A549 (cell line): ENCODE measurements around the gene OXNAD1. TPM values are rescaled to one million over a fixed set of nuclear protein-coding genes. Genes with fewer than 3 reads are reported as not detected.

Source experiments
- ATAC-seq, 2 experiments: fragments of 200-7000 bp in 1 of 2; fragments of >200 bp in 1 of 2; cut with Nextera tagmentation in 1 of 2; cut with Tn5 transposase in 1 of 2; 3 replicates each; pipeline versions ENCODE4 v1.8.0 to v1.9.1; 2018 to 2020; ENCODE audit warnings: mild to moderate bottlenecking in 1 of 2, moderate library complexity in 1 of 2
- CTCF ChIA-PET: fragments of 300-600 bp; sonication (Branson Sonifier 250); formaldehyde crosslinking; extraction: SDS; loops from one replicate; lab custom pipeline; 2021; ENCODE audit warnings: antibody characterized with exemption, inconsistent platforms; lab: Yijun Ruan, JAX
- POLR2A ChIA-PET: fragments of 350-600 bp; formaldehyde crosslinking; extraction: SDS; loops from one replicate; lab custom pipeline; 2021; ENCODE audit warnings: antibody characterized with exemption, inconsistent platforms; lab: Yijun Ruan, JAX
- DNase-seq, 2 experiments: peaks; one replicate each; pipeline versions ENCODE4 v3.0.0 to v3.0.0-alpha.2; 2011 to 2016; ENCODE audit warnings: low read depth in 1 of 2, low spot score in 1 of 2
- FAIRE-seq: peaks from 2 replicates; lab custom pipeline; 2011; peaks lifted over from hg19 to GRCh38; lab: Jason Lieb, UNC
- H3K27ac ChIP-seq, 2 experiments: fragments of >200 bp; sonication (Bioruptor Twin); formaldehyde crosslinking; 3 replicates each; pipeline ENCODE4 v1.5.1; 2016 to 2017
- H3K4me1 ChIP-seq: fragments of >200 bp; sonication (Bioruptor Twin); formaldehyde crosslinking; 3 replicates; pipeline ENCODE4 v1.6.1; 2016
- H3K4me2 ChIP-seq: fragments of >200 bp; sonication (Bioruptor Twin); formaldehyde crosslinking; 3 replicates; pipeline ENCODE4 v1.6.1; 2016
- H3K4me3 ChIP-seq: fragments of >200 bp; sonication (Bioruptor Twin); formaldehyde crosslinking; 3 replicates; pipeline ENCODE4 v1.5.1; 2016
- H3K9me3 ChIP-seq: fragments of >200 bp; sonication (Bioruptor Twin); formaldehyde crosslinking; 3 replicates; pipeline ENCODE4 v1.6.1; 2016
- CBX2 ChIP-seq: fragments of 200-600 bp; sonication (generic); IDR thresholded peaks from 2 replicates; pipeline ENCODE4 v1.6.1; 2016; ENCODE audit warnings: low read depth, mild to moderate bottlenecking, borderline replicate concordance
- CBX8 ChIP-seq: fragments of 200-600 bp; sonication (generic); IDR thresholded peaks from 2 replicates; pipeline ENCODE4 v1.6.1; 2016
- CHD2 ChIP-seq: fragments of 150-350 bp; IDR thresholded peaks from 2 replicates; pipeline ENCODE4 v1.6.1; 2014; ENCODE audit warnings: low read length; ENCODE audit not compliant: partially characterized antibody
- ESRRA ChIP-seq: fragments of 150-350 bp; IDR thresholded peaks from 2 replicates; pipeline ENCODE4 v1.6.1; 2014; ENCODE audit warnings: mild to moderate bottlenecking, low read length, borderline replicate concordance
- FOSB ChIP-seq: fragments of 250-450 bp; sonication (Bioruptor Pico); IDR thresholded peaks from 2 replicates; pipeline ENCODE4 v1.5.0; 2020; ENCODE audit warnings: mild to moderate bottlenecking, moderate library complexity
- GATA3 ChIP-seq: IDR thresholded peaks from 2 replicates; pipeline ENCODE4 v1.6.1; 2012; ENCODE audit warnings: borderline replicate concordance
- HEYL ChIP-seq: fragments of 250-450 bp; sonication (Bioruptor Pico); IDR thresholded peaks from 2 replicates; pipeline ENCODE4 v1.8.0; 2021; ENCODE audit warnings: mild to moderate bottlenecking, moderate library complexity
- HMGXB4 ChIP-seq: fragments of 250-450 bp; sonication (Bioruptor Pico); IDR thresholded peaks from 2 replicates; pipeline ENCODE4 v1.5.0; 2021; ENCODE audit warnings: mild to moderate bottlenecking, moderate library complexity, borderline replicate concordance
- HOXA7 ChIP-seq: fragments of 250-450 bp; sonication (Bioruptor Pico); IDR thresholded peaks from 2 replicates; pipeline ENCODE4 v1.5.0; 2020; ENCODE audit warnings: mild to moderate bottlenecking, moderate library complexity
- HOXB13 ChIP-seq: fragments of 250-450 bp; sonication (Bioruptor Pico); IDR thresholded peaks from 2 replicates; pipeline ENCODE4 v1.5.0; 2020; ENCODE audit warnings: low read depth, mild to moderate bottlenecking, moderate library complexity
- HOXB5 ChIP-seq: fragments of 250-450 bp; sonication (Bioruptor Pico); IDR thresholded peaks from 2 replicates; pipeline ENCODE4 v1.5.0; 2020; ENCODE audit warnings: mild to moderate bottlenecking, moderate library complexity
- JUN ChIP-seq, 2 experiments: fragments of >200 bp; sonication (Bioruptor Twin); formaldehyde crosslinking; IDR thresholded peaks; 2 replicates in 1 of 2; 3 replicates in 1 of 2; pipeline ENCODE4 v1.6.1; 2016 to 2017
- KDM5A ChIP-seq: fragments of 200-600 bp; sonication (generic); IDR thresholded peaks from 2 replicates; pipeline ENCODE4 v1.6.1; 2016; ENCODE audit warnings: antibody characterized with exemption, mild to moderate bottlenecking
- MAFK ChIP-seq: fragments of 450-650 bp; IDR thresholded peaks from 2 replicates; pipeline ENCODE4 v1.6.1; 2014; ENCODE audit not compliant: partially characterized antibody
- MAZ ChIP-seq: fragments of 150-350 bp; IDR thresholded peaks from 2 replicates; pipeline ENCODE4 v1.6.1; 2014; ENCODE audit warnings: antibody characterized with exemption, low read depth, low read length, borderline replicate concordance
- MYC ChIP-seq: IDR thresholded peaks from 2 replicates; pipeline ENCODE4 v1.6.1; 2012; ENCODE audit warnings: mild to moderate bottlenecking, inconsistent platforms, low read length, improper control_type of control experiment, borderline replicate concordance
- NFE2L2 ChIP-seq: fragments of 150-350 bp; conservative IDR thresholded peaks from 2 replicates; pipeline ENCODE4 v1.6.1; 2014; ENCODE audit warnings: low read length
- NPAS2 ChIP-seq: fragments of 250-450 bp; sonication (Bioruptor Pico); IDR thresholded peaks from 2 replicates; pipeline ENCODE4 v1.8.0; 2022; ENCODE audit warnings: mild to moderate bottlenecking, moderate library complexity, borderline replicate concordance
- RAD21 ChIP-seq, 2 experiments: fragments of >200 bp in 1 of 2; sonication (Bioruptor Twin) in 1 of 2; formaldehyde crosslinking in 1 of 2; IDR thresholded peaks in 1 of 2; conservative IDR thresholded peaks in 1 of 2; 2 replicates in 1 of 2; 3 replicates in 1 of 2; pipeline ENCODE4 v1.6.1; 2012 to 2018; ENCODE audit warnings: inconsistent platforms in 1 of 2
- SMC3 ChIP-seq: fragments of >200 bp; sonication (Bioruptor Twin); formaldehyde crosslinking; IDR thresholded peaks from 3 replicates; pipeline ENCODE4 v1.6.1; 2018; ENCODE audit warnings: inconsistent platforms
- SREBF2 ChIP-seq: fragments of 450-650 bp; IDR thresholded peaks from 2 replicates; pipeline ENCODE4 v1.6.1; 2014; ENCODE audit warnings: mild to moderate bottlenecking, moderate library complexity
- ZC3H11A ChIP-seq: fragments of 450-650 bp; IDR thresholded peaks from 2 replicates; pipeline ENCODE4 v1.6.1; 2014; ENCODE audit warnings: antibody characterized with exemption, mild to moderate bottlenecking
- ZSCAN20 ChIP-seq: fragments of 250-450 bp; sonication (Bioruptor Pico); IDR thresholded peaks from 2 replicates; pipeline ENCODE4 v1.8.0; 2022; ENCODE audit warnings: mild to moderate bottlenecking, moderate library complexity
- WGBS: methylation state at CpG from one replicate; pipeline ENCODE4 v1.1.6; 2017; ENCODE audit errors: missing lambda C conversion rate; 5-methylcytosine and 5-hydroxymethylcytosine counted together
- polyA plus RNA-seq, 4 experiments: library from polyadenylated mRNA; depleted of rRNA in 3 of 4; stranded (reverse); fragments of >200 nt; fragmentation: RNase III in 1 of 4; extraction: RNeasy Plus Mini Kit Qiagen cat#74134 plus additional on column Dnase treatment in 1 of 4; gene quantifications; 2 replicates in 3 of 4; 3 replicates in 1 of 4; pipeline ENCODE4 v1.2.3, GENCODE V29; 2011 to 2017
- TF ChIP-seq, protein P1 (sequence below): fragments of 250-450 bp; sonication (Bioruptor Pico); IDR thresholded peaks from 2 replicates; pipeline ENCODE4 v1.5.0; 2020; ENCODE audit warnings: low read depth, mild to moderate bottlenecking, moderate library complexity

OXNAD1 gene
- polyA plus RNA-seq, 2 of the 4 experiments (the other 2 are of a cell fraction) = 8.8 to 25.9 TPM

GRCh38 chr3:16236030-16236639 is 28.9 kb upstream of the OXNAD1 start:
- Histone ChIP-seq H3K4me2 (no peak overlapping the region), H3K27ac (no peak overlapping the region)
- ATAC-seq = no peak
- CTCF ChIA-PET = interaction anchor here (2.0 kb wide), 1 partner anchor 12 kb away, joined by 6 read pairs; no protein-coding TSS in a partner anchor
- TF ChIP-seq GATA3 (no peak), KDM5A (no peak), CBX8 (no peak), MAZ (no peak), ZSCAN20 (CRISPR knock-in tag) (no peak), ZC3H11A (no peak)
- TF ChIP-seq, all 56 proteins: peak for 0
- POLR2A ChIA-PET = no interaction called here
- Histone ChIP-seq H3K4me1 (peaks cover 22% of the 10 kb centered on the region), H3K4me3 (no peak overlapping the region), H3K9me3 (no peaks in the 10 kb centered on the region)
- WGBS = 72% methylated on average over 4 of the region's 4 CpGs
- DNase-seq (no peak), FAIRE-seq (no peak)

GRCh38 chr3:16236856-16237393 is 28.1 kb upstream of the OXNAD1 start:
- no peak overlapping the region for H3K4me3 ChIP-seq
- WGBS = 90% methylated on average over 3 of the region's 3 CpGs
- CTCF ChIA-PET = interaction anchor here (1.3 to 2.0 kb wide), 2 partner anchors 11 to 188 kb away, joined by 4 to 6 read pairs; no protein-coding TSS in a partner anchor
- no peak for DNase-seq
- no peak overlapping the region for H3K4me2 ChIP-seq
- peaks cover 22% of the 10 kb centered on the region for H3K4me1 ChIP-seq
- no peaks in the 10 kb centered on the region for H3K9me3 ChIP-seq
- TF ChIP-seq NFE2L2 (no peak), HOXB13 (CRISPR knock-in tag) (no peak), GATA3 (no peak), NPAS2 (CRISPR knock-in tag) (no peak), FOSB (CRISPR knock-in tag) (no peak)
- H3K27ac ChIP-seq = no peak overlapping the region
- FAIRE-seq = no peak
- POLR2A ChIA-PET = no interaction called here
- ATAC-seq = no peak

- WGBS = 89% methylated on average over 3 of the region's 3 CpGs
- Histone ChIP-seq H3K4me3 (no peak overlapping the region), H3K4me2 (peak overlapping the region; percentile 40; the same call in 2 of the 3 replicates), H3K9me3 (no peaks in the 10 kb centered on the region), H3K27ac (peak overlapping the region; percentile 7 to 40; a peak in 5 of 6 replicates), H3K4me1 (peaks cover 22% of the 10 kb centered on the region)
- ChIA-PET CTCF (no interaction called here), POLR2A (no interaction called here)
- ATAC-seq (no peak), DNase-seq (no peak), FAIRE-seq (no peak)
- TF ChIP-seq CHD2 = no peak
- TF ChIP-seq SREBF2 = no peak
- no peak for TF ChIP-seq CBX8
- no peak for TF ChIP-seq HMGXB4 (CRISPR knock-in tag)
- TF ChIP-seq SMC3 = no peak
- no peak for TF ChIP-seq HEYL (CRISPR knock-in tag)
- TF ChIP-seq ZC3H11A = no peak
- no peak for TF ChIP-seq GATA3
- no peak for TF ChIP-seq MYC
- no peak for TF ChIP-seq RAD21 (conservative IDR thresholded peaks at IDR 0.05 in 1 of 2, IDR thresholded peaks at IDR 0.05 in 1 of 2)
- no peak for TF ChIP-seq CBX2
- TF ChIP-seq JUN (IDR thresholded peaks at IDR 0.05) = no peak
- TF ChIP-seq HOXB5 (CRISPR knock-in tag) = no peak
- no peak for TF ChIP-seq MAZ
- TF ChIP-seq, protein P1, sequence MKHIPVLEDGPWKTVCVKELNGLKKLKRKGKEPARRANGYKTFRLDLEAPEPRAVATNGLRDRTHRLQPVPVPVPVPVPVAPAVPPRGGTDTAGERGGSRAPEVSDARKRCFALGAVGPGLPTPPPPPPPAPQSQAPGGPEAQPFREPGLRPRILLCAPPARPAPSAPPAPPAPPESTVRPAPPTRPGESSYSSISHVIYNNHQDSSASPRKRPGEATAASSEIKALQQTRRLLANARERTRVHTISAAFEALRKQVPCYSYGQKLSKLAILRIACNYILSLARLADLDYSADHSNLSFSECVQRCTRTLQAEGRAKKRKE (CRISPR knock-in tag) = no peak
- no peak for TF ChIP-seq MAFK
- no peak for TF ChIP-seq HOXA7
- TF ChIP-seq ESRRA = no peak
Measured at GRCh38 chr3:16239086-16239770, 25.8 kb upstream of the OXNAD1 start.
